Measurements from ENCODE around the gene RLBP1. TPM values are rescaled to one million over a fixed set of nuclear protein-coding genes. Genes with fewer than 3 reads are reported as not detected.

RLBP1 gene
- total and polyA plus RNA-seq, 10 of the 15 experiments (the other 5 are each of a cell fraction or from before 2014, with no cell fraction given) = 0.06 TPM; not detected in 9

DNA sequence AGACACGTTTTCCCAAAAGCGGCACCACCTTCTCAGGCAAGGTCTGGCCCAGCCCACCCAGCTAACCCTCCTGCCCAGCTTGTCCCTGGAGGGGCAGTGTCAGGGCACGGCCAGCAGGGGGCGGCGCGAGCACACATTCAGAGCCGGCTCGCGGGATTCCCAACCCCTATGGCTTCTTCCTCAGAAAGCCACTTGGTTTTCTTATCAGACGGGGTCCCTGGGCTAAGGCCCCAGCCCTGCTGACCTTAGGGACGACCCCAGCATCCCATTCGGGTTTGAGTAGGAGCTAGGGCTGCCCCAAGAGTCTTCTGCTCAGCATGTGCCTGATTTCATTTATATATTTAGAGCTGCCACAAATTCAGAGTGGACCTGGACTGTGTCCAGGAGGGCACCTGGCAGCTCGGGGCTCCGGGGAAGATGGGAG, 14.5 kb downstream of the RLBP1 start (continued):
- TF ChIP-seq CTCF (IDR thresholded peaks at IDR 0.05 in 2 of 3, conservative IDR thresholded peaks at IDR 0.05 in 1 of 3; ENCODE audit: control insufficient read depth in 2 of 3, extremely low read depth in 1 of 3, insufficient read depth in 1 of 3, low read depth in 3 of 3, low read length in 3 of 3) (peak; percentile 96 to 99 (median 99); a peak in 5 of 6 replicates), EP300 (IDR thresholded peaks at IDR 0.05; ENCODE audit: borderline replicate concordance in 1 of 2, control insufficient read depth in 1 of 2, low read depth in 2 of 2, low read length in 2 of 2) (no peak)

- POLR2A ChIA-PET = interaction anchor here (0.7 kb wide), 1 partner anchor 159 kb away, joined by 8 read pairs; no protein-coding TSS in a partner anchor
- H3K27ac ChIP-seq (ENCODE audit: control insufficient read depth, insufficient read depth) = no peak overlapping the region
- no peaks in the 10 kb centered on the region for H3K36me3 ChIP-seq (ENCODE audit: control insufficient read depth in 2 of 2, insufficient read depth in 2 of 2, low read length in 1 of 2)
- WGBS (ENCODE audit: insufficient coverage, insufficient replicate concordance, low lambda C conversion rate, missing lambda C conversion rate) = 66% methylated on average over 14 of the region's 14 CpGs
- no peak overlapping the region for H3K4me3 ChIP-seq
- no TSS peak for BruUV-seq (replicated peaks)
- intact Hi-C loops (cut with micrococcal nuclease; ENCODE audit: unreplicated experiment) = loop anchor here (2.0 to 10.0 kb wide), 4 partner anchors 39 to 266 kb away; partner anchors contain the start of gene POLG
- SMC1A ChIA-PET (ENCODE audit: uncharacterized antibody, unreplicated experiment) = interaction anchor here (0.6 to 2.0 kb wide), 15 partner anchors 9 to 349 kb away, joined by 3 to 17 read pairs (median 4); partner anchors contain the start of gene FANCI
- no peak overlapping the region for H2AFZ ChIP-seq (ENCODE audit: control insufficient read depth, low read depth, low read length)
- DNase-seq (ENCODE audit: low read depth, low spot score) (no peak), FAIRE-seq (no peak), ATAC-seq (no peak)
- no peaks in the 10 kb centered on the region for H4K20me1 ChIP-seq (ENCODE audit: control insufficient read depth, insufficient read depth)
- no peaks in the 10 kb centered on the region for H3K4me1 ChIP-seq (ENCODE audit: control insufficient read depth, insufficient read depth, low read length)
- no peak overlapping the region for H3K4me2 ChIP-seq (ENCODE audit: control insufficient read depth, insufficient read depth)
- no peak overlapping the region for H3K9ac ChIP-seq (ENCODE audit: control insufficient read depth, insufficient read depth, low read length)
- H3K27me3 ChIP-seq (replicated peaks in 1 of 2; ENCODE audit: control insufficient read depth in 2 of 2, insufficient read depth in 2 of 2, low read length in 1 of 2) = no peaks in the 10 kb centered on the region
- in situ Hi-C loops (cut with MboI) = no loop called here
- CTCF ChIA-PET = interaction anchor here (0.6 to 3.1 kb wide), 60 partner anchors 9 to 354 kb away, joined by 3 to 47 read pairs (median 5); partner anchors contain the start of genes FANCI and RLBP1
- no peaks in the 10 kb centered on the region for H3K9me3 ChIP-seq (replicated peaks; ENCODE audit: control insufficient read depth, insufficient read depth, low read length)
- RAD21 ChIA-PET (ENCODE audit: unreplicated experiment) = interaction anchor here (0.5 to 2.8 kb wide), 21 partner anchors 9 to 266 kb away, joined by 3 to 32 read pairs (median 4); partner anchors contain the start of gene FANCI
- no peaks in the 10 kb centered on the region for H3K79me2 ChIP-seq (ENCODE audit: control insufficient read depth, insufficient read depth, low read length)
- TF ChIP-seq RCOR1 (conservative IDR thresholded peaks at IDR 0.05; ENCODE audit: low read depth, low read length) (no peak), IRF4 (IDR thresholded peaks at IDR 0.05; ENCODE audit: low read depth, low read length) (no peak), SUPT20H (IDR thresholded peaks at IDR 0.05; ENCODE audit: borderline replicate concordance, control insufficient read depth, low read depth, low read length) (no peak), POU2F2 (IDR thresholded peaks at IDR 0.05; ENCODE audit: borderline replicate concordance, low read depth, low read length) (no peak), SMAD5 (IDR thresholded peaks at IDR 0.05; ENCODE audit: low read depth) (no peak), TCF7 (IDR thresholded peaks at IDR 0.05; ENCODE audit: borderline replicate concordance) (no peak), LARP7 (IDR thresholded peaks at IDR 0.05) (no peak), SMARCA5 (IDR thresholded peaks at IDR 0.05) (no peak), SP1 (IDR thresholded peaks at IDR 0.05; ENCODE audit: low read depth, low read length) (no peak), SIN3A (IDR thresholded peaks at IDR 0.05; ENCODE audit: low read depth, low read length) (no peak), SIX5 (IDR thresholded peaks at IDR 0.05; ENCODE audit: low read depth, low read length, severe bottlenecking) (no peak), USF2 (IDR thresholded peaks at IDR 0.05; ENCODE audit: borderline replicate concordance, low read depth, low read length) (no peak), ZNF622 (IDR thresholded peaks at IDR 0.05) (no peak)
- TF ChIP-seq, protein P1, sequence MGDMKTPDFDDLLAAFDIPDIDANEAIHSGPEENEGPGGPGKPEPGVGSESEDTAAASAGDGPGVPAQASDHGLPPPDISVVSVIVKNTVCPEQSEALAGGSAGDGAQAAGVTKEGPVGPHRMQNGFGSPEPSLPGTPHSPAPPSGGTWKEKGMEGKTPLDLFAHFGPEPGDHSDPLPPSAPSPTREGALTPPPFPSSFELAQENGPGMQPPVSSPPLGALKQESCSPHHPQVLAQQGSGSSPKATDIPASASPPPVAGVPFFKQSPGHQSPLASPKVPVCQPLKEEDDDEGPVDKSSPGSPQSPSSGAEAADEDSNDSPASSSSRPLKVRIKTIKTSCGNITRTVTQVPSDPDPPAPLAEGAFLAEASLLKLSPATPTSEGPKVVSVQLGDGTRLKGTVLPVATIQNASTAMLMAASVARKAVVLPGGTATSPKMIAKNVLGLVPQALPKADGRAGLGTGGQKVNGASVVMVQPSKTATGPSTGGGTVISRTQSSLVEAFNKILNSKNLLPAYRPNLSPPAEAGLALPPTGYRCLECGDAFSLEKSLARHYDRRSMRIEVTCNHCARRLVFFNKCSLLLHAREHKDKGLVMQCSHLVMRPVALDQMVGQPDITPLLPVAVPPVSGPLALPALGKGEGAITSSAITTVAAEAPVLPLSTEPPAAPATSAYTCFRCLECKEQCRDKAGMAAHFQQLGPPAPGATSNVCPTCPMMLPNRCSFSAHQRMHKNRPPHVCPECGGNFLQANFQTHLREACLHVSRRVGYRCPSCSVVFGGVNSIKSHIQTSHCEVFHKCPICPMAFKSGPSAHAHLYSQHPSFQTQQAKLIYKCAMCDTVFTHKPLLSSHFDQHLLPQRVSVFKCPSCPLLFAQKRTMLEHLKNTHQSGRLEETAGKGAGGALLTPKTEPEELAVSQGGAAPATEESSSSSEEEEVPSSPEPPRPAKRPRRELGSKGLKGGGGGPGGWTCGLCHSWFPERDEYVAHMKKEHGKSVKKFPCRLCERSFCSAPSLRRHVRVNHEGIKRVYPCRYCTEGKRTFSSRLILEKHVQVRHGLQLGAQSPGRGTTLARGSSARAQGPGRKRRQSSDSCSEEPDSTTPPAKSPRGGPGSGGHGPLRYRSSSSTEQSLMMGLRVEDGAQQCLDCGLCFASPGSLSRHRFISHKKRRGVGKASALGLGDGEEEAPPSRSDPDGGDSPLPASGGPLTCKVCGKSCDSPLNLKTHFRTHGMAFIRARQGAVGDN (IDR thresholded peaks at IDR 0.05) = no peak
Measured at GRCh38 chr15:89205991-89206585, 15.3 kb downstream of the RLBP1 start.
